Measurements from ENCODE around the gene HCK.

The HCK gene

DNA sequence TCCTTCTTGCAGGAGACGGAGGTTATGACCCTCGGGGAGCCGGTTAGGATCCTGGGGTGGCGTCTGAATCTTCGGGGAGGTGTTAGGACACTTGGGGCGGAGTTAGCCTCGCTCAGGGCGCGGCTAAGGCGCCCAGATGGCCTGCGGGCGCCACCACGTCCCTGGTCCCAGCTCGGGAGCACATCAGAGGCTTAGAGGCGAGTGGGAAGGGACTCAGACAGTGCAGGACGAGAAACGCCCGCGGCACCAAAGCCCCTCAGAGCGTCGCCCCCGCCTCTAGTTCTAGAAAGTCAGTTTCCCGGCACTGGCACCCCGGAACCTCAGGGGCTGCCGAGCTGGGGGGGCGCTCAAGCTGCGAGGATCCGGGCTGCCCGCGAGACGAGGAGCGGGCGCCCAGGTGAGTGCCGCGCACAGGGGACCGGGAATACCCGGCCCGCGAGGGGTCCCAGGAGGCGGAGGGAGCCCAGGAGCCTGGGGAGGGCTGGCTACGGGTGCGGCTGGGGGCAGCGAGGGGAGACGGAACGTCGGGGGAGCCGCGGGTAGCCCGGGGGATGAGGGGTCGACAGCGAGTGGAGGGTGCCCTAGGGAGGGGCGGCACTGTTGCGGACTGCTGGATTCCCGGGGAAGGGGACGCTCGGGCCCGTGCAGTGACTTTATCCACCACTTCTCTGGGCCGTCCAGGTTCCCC is at the start of gene HCK:
Gene HCK (plus strand): TSS at position 153 of the 688 bp plus-strand sequence.
- no peak for DNase-seq (ENCODE audit: low spot score)

DNA sequence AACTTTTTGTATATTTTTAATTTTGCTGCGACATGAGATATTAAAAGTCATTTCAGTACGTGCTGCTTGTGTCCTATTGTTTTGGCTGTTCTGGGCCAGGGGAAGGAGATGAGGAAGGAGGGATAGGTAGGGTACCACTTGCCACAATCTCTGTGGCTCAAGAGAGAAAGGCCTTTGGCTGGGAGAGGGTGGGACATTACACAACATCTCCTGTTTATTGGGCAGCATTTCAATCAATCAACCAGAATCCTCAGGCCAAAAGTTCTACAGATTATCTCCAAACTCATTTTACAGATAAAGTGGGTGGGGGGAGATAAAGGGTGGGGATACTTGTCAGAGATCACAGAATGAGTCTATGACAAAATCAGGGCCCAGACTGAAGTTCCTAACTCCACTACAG is 48.7 kb upstream of the HCK start:
- no peak for DNase-seq (ENCODE audit: low spot score)

DNA sequence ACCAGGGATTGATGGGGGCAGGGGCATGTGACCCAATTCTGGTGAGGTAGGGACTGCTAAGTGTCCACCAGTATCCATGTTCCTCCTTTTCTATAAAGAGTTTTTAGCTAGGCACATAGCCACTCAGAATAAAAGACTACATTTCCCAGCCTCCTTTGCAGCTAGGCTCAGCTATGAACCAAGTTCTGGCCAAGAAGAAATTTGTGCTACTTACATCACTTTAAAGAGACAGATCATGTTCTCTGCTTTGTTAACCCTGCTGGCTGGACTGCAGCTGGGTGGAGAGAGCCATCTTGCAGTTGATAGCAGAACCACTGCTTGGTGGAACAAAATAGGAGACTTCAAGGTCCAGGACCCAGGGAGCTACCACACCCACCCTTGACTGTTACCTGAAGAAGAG is 47.1 kb upstream of the HCK start:
- no peak for DNase-seq (ENCODE audit: low spot score)

DNA sequence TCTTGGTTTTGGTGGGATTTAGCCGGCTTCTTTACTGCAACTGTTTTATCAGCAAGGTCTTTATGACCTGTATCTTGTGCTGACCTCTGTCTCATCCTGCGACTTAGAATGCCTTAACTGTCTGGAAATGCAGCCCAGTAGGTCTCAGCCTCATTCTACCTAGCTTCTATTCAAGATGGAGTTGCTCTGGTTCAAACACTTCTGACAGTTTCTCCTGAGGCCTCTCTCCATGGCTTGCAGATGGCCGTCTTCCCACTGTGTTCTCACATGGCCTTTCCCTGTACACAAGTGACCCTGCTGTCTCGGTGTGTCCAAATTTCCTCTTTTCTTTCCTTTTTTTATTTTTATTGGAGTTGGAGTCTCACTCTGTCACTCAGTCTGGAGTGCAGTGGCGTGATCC is 46.0 kb upstream of the HCK start:
- no peak for DNase-seq (ENCODE audit: low spot score)

DNA sequence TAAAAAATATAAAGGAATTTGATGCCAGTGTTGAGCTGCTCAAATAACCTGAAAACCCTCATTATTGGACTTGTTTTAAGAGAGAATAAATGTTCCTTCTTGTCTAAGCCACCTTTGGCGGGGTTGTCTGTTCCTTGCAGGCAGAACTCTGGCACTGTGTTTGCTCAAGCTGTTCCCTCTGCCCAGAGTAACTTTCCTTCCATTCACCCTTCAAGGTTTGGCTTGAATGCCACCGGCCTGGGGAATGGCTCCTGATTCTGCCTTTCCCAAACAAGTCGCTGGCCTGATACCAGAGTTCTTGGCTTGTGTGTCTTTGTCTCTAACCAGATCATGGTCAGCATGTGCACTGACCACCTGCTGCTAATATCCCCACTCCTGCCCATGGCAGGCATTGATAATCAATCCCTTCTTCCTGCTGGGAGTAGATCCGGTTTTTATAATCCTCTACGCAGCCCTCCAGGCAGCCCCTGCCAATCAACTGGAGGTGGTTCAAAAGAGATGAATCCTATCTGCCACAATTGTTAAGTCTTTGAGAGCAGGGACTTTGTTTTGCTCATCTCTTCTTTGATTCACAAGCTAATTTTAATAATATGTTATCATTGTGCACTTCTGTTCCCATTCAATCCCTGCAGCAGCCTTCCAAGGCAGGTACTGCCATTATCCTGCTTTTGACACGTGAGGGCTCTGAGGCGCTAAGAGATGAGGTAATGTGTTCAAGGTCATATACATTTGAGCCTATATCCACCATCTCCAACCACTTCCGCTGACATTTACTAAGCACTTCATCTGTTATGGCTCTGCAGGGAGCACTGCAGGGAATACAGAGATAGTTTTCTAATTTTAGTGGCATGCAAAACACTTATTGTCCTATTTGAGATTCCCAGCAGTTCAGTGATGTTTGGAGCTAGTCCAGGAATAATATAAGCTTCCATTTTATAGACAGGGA is 44.9 kb upstream of the HCK start:
- DNase-seq (ENCODE audit: low spot score): peak; percentile 54

DNA sequence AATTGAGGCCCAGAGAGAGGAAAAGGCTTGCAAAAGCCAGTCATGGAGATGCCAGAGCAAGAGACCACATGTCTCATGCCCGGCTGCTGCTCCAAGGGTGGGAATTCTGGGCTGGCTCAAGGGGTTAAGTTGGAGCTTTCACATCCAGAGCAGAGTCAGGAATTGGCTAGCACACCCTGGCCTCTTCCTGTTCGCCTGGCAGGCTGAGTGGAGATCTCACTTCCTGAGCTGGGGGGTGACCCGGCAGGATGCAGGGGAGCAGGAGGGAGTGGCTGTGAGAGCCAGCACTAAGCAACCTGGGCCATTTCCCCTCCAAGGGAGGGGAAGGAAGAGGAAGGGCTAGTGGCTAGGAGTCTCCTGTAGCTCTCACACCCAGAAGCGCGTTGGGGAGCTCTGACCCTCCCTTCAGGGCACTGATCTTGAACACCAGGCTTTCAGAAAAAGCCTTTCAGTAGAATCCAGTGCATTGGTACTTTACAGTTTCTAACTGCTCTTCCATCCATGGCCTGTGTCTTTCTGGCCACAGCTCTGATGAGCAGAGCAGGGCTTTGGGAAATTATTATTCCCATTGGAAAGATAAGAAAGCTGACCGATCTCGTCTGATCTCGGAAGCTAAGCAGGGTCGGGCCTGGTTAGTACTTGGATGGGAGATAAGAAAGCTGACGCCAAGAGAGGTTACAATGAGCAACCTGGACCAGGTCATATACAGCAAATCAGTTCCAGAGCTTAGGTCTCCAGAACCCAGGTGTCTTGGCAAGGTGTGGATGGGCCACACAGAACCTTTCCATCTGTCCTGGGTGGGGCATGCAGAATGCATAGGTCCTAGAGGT is 44.0 kb upstream of the HCK start:
- DNase-seq (ENCODE audit: low spot score): peak; percentile 95

DNA sequence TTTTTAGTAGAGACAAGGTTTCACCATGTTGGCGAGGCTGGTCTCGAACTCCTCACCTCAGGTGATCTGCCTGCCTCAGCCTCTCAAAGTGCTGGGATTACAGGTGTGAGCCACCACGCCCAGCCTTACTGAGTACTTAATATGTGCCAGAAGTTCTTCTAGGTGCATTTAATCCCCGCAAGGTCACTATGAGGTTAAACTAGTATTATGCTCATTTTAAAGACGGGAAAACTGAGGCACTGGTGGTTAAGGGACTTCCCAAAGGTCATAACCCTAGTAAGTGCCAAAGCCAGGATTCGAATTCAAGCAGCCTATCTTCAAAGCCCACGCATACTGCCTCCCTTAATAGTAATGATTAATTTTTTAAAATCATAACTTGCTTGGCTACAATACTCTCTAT is 42.5 kb upstream of the HCK start:
- no peak for DNase-seq (ENCODE audit: low spot score)

DNA sequence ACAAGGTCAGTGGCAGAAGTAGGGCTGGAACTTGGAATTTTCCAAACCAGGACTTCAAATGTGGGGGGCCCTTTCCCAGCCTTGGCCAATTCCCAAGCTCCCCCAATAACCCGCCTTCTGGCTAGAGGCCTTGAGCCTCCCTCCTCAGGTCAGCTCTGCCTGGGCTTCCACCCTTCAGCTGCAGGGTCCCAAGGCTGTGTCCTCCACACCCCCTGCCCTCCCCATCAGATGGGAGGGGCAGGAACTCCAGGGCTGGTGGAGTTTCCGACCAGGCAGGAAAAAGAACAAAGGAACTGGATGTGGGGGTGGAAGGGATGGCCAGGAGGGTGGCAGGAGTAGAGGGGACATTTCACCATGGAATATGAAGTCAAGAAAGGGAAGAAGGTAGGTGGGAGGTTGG is 41.9 kb upstream of the HCK start, which contains the start of gene CCM2L:
Gene CCM2L (plus strand): TSS at position 338 of the 400 bp plus-strand sequence. CDS start 17 bp downstream, at position 355.
- peak; percentile 69 for DNase-seq (ENCODE audit: low spot score)

DNA sequence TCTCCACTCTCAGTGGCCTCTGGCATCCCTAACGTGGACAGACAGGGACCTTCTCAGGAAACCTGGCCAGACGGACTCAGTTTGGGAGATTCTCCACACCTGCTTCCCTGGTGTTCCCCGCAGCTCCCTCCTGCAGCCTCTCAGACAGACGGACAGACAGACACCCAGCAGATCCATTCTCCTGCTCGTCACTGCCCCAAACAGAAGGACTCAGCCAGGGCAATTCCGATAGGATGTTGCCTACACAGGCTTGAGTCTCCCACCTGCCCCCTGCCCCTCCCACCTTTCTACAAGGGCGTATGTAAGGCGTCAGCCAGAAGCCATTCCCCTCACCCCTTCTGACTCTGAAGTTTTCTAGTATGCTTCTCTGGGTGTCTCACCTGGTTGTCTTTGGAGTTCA is 41.4 kb upstream of the HCK start:
- DNase-seq (ENCODE audit: low spot score): peak; percentile 40

DNA sequence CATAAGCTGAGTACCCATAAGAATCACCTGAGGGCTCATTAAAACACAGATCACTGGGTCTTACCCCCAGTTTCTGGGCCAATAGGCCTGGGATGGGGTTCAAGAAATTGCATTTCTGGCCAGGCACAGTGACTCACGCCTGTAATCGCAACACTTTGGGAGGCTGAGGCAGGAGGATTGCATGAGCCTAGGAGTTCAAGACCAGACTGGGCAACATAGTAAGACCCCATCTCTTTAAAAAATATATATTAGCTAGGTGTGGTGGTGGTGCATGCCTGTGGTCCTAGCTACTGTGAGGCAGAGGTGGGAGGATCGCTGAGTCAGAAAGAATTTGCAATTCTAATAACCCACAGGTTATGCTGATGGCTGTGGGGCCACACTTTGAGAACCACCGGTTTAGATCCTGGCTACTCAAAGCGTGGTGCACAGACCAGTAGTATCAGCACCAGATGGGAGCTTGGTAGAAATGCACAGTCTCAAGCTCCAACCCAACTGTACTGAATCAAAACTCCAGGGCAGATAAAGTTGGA is 39.8 kb upstream of the HCK start:
- no peak for DNase-seq (ENCODE audit: low spot score)

DNA sequence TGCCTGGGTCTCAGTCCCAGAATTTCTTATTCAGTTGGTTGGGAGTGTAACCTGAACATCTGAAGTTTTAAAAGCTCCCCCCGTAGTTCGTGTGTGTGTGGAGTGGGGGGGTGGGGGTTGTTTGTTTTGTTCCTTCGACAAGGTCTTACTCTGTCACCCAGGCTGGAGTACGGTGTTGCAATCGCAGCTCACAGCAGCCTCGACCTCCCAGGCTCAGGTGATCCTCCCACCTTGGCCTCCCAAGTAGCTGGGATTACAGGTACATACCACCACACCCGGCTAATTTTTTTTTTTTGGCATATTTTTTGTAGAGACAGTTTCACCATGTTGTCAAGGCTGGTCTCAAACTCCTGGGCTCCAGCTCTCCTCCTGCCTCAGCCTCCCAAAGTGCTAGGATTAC is 38.7 kb upstream of the HCK start:
- DNase-seq (ENCODE audit: low spot score): no peak

DNA sequence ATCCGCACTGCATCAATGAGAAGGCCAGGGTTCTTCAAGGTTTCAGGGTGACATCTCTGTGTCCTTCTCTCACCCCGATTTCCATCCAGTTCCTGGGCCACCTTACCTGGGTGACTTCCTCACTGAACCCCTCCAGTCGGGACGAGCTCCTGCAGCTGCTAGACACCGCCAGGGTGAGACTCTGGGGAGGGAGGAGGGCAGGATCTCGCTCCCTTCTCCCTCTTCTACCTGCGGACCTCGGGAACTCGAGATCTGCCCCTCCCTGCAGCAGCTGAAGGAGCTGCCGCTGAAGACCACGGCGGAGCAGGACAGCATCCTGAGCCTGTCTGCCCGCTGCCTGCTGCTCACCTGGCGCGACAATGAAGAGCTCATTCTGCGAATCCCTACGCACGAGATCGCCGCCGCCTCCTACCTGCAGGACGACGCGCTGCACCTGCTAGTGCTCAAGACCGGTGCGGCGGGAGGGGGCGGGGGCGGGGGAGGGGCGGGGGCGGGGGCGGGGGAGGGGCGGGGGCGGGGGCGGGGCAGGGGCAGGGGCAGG is 34.3 kb upstream of the HCK start:
- no peak for DNase-seq (ENCODE audit: low spot score)

DNA sequence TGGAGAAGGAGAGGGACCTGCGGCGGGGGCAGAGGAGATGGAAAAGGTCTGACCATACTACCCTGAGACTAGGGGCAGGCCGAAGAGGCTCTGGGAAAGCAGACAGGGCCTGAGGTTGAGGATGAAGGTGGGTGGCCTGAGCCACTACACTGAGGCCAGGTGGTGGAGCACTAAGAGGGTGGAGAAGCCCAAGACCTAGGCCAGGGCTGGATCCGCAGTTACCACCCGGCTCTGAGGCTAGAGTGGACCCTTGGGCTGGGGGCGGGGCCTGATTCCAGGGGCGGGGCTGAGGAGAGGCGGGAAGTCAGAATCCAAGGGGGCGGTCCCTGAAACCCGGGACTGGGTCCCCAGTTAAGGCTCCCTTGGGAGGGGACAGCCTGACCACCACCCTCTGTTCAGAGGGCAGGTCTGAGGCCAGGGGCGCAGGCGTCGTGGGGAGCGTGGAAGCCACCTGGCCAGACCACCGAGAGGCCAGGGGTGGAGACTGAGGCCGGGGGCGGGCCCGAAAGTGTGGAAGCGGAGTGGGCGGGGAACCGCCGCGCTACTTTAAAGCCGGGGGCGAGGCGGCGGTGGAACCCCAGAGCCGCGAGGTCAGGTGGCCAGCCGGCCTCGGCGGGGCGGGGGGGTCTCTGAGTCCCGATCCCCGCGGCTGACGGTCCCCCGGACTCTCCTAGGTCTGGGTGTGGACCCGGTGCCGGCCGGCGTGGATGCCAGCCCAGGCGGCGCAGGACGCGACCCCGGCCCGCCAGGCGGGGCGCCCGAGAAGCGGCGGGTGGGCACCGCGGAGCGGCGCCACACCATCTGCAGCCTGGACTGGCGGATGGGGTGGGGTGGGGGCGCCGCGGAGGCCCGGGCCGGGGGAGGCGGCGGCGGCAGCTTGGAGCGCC is 33.5 kb upstream of the HCK start:
- peak; percentile 19 for DNase-seq (ENCODE audit: low spot score)

DNA sequence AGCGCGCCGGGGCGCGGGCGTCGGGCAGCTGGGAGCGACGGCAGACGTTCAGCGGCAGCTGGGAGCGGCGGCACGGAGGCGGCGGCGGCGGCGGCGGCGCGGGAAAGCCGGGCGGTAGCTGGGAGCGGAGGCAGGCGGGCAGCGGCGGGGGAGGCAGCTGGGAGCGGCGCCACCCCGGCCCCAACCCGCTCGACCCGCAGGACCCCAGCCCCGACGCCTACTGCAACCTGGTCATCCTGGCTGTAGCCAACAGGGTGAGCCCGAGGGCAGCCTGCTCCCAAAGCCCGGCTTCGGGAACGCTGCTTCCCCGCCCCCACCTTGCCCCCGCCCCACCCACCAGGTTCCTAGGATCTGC is 32.9 kb upstream of the HCK start:
- peak; percentile 42 for DNase-seq (ENCODE audit: low spot score)

DNA sequence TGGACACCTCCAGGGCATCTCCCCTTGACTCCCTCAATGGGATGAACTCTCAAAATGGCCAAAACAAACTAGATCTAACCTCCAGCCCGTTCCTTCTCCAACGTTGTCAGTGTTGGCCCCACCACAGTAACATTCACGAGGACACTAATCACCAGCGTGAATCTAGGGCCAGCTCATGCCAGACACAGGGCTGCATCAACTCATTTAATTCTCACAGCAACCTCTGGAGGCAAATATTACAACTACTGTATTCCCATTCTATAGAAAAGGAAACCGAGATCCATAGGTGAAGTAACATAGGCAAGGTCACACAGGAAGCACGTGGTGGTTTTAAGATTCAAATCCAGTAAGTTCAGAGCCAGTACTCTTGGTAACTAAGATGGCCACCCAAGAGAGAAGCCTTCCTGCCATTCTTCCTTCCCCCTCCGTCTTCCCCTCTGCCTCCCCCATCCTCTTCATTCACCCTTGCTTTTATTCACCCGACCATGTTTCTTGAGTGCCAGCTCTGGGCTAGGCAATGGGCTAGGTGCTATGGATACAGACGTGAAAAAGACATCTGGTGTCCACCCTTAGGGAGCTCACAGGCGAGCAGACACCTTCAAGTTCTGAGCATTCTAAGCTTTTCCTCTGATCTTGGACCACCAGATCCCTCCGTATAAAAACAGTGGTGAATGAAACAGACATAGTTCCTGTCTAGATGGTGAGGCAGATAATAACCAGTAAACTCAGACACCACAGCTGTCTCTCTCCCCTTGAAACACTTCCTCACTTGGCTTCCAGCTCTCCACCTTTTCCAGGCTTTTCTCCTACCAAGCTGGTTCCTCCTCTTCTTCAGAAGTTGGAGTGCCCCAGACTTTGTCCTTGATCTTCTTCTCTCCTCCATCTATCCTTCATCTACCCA is 32.2 kb upstream of the HCK start:
- DNase-seq (ENCODE audit: low spot score): no peak

DNA sequence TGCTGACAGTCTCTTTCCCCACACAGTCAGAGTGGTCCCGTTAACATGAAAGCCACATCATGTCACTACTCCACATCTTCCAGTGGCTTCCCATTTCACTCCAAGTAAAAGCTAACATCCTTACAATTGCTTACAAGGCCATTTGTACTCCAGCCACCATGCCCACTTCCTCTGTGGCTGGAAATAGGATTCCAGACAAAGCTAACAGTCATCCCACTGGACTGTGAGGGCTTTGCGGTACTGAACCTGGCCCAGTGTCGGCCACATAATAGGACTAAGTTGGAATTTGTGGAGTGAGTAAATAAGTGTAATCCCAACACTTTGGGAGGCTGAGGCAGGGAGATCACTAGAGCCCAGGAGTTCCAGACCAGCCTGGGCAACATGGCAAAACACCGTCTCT is 31.0 kb upstream of the HCK start:
- DNase-seq (ENCODE audit: low spot score): no peak

DNA sequence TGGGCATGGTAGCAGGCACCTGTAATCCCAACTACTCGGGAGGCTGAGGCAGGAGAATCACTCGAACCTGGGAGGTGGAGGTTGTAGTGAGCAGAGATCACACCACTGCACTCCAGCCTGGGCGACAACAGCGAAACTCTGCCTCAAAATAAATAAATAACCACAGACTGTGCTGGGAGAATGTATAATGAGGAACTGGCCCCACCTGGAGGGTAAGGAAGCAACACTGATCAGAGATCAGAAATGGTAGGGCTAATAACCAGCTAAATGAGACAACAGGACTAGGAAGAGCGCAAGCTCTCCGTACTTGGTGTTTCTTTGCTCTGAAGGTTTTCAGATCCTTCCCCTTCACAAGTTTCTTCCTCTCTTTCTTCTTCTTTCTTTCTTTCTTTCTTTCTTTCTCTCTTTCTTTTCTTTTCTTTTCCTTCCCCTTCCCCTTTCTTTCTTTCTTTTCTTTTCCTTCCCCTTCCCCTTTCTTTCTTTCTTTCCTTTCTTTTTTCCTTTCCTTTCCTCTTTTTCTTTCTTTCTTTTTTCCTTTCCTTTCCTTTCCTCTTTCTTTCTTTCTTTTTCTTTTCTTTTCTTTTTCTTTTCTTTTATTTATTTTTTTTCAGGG is 27.3 kb upstream of the HCK start:
- no peak for DNase-seq (ENCODE audit: low spot score)

DNA sequence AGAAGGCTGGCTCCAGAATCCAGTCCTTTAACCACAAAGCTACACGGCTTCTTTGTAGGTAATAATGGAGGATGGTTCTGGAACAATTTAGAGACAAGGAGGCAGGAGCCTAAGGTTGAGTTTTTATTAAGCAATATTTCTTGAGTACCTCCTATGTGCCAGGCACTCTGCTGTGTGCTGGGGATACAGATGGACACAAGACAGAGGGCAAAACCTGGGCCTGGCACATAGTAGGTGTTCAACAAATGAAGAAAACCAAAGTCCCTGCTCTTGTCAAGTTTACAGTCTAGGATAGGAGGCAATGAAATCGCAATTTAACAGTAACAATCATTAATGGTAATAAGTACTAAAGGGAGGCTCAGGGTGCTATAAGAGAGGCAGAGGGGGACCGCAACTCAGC is 24.4 kb upstream of the HCK start:
- no peak for DNase-seq (ENCODE audit: low spot score)

DNA sequence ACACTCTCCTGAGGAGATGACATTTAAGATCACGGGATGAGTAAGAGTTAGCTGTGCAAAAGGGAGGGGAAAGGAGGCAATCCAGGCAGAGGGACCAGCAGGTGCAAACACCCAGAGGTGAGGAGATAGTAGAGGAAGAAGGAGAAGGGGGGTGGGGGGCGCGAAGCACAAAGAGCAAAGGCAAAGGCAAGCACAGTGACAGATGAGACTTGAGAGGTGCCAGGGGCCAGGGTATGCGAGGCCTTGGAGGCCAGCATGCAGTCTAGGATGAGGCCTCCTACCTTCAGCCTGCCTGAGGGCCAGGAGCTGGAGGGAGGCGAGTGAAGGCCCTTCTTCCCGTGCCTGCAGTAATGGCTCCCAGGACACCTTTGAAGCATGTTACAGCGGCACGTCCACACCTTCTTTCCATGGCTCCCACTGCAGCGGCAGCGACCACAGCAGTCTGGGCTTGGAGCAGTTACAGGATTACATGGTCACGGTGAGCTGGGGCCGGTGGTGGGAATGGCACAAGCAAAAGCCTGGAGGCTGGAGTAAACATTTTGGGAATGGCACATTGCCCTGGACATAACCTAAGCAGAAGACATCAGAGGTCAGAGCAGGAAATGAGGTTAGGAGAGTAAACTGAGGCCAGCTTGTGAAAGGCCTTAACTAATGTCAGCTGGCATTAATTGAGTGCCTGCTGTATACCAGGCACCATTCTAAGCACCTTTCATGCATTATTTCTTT is 23.2 kb upstream of the HCK start:
- DNase-seq (ENCODE audit: low spot score): no peak

Data from kidney capillary endothelial cell (primary cell).